GM12874 (cell line): ENCODE measurements around the gene C2CD3.

Experiments used
- CTCF ChIP-seq: IDR thresholded peaks from 2 replicates; pipeline ENCODE4 v1.5.1; 2011; ENCODE audit warnings: low read depth, mild to moderate bottlenecking, control low read depth, low read length, moderate library complexity; ENCODE audit not compliant: insufficient read depth

The C2CD3 gene, protein sequence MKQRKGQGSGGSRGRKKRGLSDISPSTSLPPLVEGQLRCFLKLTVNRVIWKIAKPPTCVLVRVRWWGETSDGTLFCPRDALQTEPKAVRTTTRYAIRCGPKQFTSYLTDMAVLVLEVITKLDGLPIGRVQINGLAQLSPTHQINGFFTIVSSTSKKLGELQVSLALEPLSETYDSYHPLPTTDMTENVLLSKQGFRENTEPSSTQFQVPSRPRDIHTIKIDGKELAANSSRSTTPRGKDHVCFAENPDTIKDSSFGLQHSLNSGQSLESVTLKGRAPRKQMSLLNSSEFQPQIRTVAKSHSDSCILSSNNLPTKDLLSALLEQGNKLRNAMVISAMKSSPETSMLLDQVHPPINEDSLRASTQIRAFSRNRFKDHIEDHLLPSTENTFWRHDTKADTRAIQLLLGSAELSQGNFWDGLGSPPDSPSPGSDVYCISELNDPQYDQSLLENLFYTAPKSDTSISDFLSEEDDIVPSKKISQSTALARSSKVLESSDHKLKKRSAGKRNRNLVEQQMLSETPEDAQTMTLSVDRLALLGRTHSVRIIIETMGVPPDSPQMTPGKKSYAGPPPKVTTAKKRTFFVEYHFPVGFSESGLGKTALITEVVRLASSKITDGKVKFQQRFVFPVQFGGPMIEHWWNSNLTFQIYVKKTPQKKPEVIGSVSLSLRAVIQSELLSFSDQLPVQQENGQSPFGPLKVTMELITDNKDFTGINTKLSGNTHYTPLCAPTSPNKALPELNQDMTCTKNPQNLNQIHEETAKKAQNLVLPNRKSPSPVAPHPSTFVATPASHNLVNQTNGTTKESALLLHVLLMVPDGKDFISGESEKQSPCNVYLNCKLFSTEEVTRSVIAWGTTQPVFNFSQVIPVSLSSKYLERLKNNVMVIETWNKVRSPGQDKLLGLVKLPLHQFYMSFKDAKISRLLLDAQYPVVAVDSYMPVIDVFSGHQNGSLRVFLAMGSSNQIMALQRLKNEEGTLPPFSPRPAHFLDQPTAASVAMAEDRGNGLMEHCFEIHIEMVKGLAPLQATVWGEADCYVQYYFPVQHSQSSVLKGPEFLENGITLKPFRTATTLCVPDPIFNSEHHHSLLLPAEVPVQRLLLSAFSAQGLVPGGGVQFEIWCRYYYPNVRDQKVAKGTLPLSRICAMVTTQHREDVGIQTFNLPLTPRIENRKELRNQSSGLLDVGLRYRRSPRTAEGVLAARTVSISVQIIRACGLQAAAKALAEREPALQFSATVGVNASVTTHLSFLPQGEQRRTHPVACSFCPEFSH (N-terminal part only)

DNA sequence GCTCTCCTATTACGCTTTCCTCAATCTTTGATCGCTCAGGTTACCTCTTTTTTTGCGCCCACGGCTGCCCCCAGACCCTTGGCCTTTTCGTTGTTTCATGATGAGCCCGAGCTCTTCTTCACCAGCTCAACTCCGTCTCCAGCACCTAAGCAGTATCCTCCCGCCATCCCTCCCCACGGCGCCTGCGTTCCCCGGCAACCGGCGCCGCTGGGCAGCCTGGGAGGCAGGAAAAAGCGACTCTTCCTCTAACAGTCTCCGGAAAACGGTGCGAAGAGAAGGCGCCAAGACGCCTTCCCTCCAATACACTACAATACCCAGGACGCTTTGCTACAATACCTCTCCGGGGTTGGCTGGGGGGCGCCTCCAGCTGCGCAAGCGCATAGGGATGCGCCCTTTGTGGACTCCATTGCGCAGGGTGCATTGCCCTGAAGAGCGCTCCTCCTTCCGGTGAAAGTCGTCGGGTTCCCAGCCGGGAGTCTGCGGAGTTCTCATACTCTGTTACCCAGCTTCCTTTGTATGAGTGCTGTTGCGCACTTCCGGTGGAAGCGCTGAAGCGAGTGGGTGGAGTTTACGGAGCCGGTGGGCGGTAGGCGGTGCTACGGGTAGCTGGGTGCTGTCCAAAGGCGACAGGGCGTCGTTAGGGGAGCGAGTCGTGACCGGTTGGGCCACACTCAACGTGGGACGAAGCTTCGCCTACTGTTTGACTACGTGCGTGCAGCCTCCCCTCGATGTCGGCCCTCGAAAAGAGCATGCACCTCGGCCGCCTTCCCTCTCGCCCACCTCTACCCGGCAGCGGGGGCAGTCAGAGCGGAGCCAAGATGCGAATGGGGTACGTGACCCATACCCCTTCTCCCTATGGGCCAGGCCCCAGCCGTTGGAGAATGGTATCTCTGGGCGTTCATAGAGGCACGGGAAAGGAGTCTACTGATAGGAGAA lies at the start of gene C2CD3, which contains the start of gene PPME1:
C2CD3 (minus strand) TSS at position 309 of the 936 bp plus-strand sequence; CDS start at position 99, 210 bp downstream.
PPME1 (plus strand) TSS at position 596 of the 936 bp plus-strand sequence; CDS start at position 729, 133 bp downstream.
- TF ChIP-seq CTCF, result no peak

DNA sequence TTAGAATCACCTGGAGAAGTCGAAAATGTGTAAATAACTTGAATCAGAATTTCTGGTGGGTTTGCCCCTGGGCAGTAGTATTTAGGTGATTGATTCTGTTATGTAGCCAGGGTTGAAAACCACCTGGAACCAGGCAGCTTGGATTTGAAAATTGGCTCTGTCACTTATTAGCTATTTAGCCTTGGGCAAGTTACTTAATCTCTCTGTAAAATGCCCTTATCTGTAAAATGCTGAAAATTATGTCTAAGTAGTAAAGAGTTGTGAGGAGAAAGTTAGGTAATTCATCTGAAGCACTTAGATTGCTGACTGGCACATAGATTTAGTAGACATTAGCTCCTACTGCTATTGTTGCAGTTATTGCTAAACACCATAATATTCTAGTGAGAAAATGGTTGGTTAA lies 49.6 kb upstream of the C2CD3 start:
- no peak for TF ChIP-seq CTCF

GRCh38 chr11:74212533-74212932 lies 41.7 kb upstream of the C2CD3 start:
- no peak for TF ChIP-seq CTCF

- TF ChIP-seq CTCF, result no peak
Observed at GRCh38 chr11:74208507-74208906, 37.7 kb upstream of the C2CD3 start.

- no peak for TF ChIP-seq CTCF
Observed at GRCh38 chr11:74206746-74207145, 35.9 kb upstream of the C2CD3 start.

- no peak for TF ChIP-seq CTCF
Observed at GRCh38 chr11:74205181-74205580, 34.4 kb upstream of the C2CD3 start.
